Right kidney (tissue), 1 donor: ENCODE measurements around the gene CFAP54.

Experiments used
- DNase-seq: peaks from one replicate; pipeline ENCODE4 v3.0.0-alpha.2; 2016

The CFAP54 gene

DNA sequence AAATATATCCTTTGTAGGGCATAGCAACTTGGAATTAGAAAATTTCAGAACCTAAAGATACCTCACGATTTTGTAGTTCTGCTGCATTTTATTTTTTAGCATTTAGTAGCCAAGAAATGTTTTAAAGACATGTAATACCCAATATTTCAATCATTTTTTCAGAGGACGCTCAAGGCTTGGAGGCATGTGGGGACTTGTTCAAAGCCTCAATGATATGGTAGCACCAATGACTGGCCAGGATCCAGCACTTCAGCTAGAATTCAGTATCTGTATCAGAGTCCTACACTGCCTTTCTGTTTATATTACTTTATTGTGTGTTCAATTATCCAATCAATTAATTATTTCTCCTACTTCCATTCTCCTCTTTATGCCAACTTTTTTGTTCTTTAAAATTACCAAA, 262.8 kb downstream of the CFAP54 start:
- DNase-seq = no peak

DNA sequence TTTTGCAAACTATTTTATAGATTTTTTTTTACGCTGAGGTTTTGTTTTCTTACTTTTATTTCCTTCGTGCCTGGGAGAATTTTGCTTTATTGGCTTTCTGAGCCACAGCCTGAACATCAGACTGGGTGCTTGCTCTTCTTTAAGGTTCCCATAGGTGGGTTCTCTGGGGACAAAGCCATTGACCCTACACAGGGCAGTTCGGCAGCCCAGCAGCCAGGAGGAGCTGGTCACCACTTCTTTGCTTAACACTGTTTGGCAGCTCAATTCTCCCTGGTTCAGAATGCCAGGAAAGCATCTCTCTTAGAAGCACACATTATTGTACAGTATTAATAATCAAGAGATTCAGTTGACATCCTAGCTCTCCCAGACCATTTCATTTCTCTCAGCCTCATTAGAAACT, 276.9 kb downstream of the CFAP54 start:
- no peak for DNase-seq

DNA sequence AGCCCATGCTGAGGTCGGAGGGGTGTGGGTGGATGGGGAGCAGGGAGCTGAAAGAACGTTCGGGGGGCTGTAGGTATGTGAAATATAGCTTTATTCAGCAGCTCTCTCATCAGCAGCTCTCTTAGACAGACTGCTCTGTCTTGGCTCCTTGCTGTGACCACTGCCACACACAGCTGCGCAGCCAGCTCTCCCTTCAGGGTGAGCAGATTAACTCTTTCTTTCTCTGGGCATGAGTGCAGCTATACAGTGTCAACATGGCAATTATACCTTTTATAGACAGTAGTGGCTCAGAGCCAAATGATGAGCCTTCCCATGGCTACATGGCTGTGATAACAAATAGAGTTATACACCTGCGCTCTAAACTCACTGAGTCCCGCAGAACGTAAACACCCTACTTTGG, 280.0 kb downstream of the CFAP54 start:
- no peak for DNase-seq

- no peak for DNase-seq
Observed at GRCh38 chr12:96770219-96771102, 281.1 kb downstream of the CFAP54 start.

GRCh38 chr12:96773031-96773430, 283.7 kb downstream of the CFAP54 start:
- DNase-seq = no peak

DNA sequence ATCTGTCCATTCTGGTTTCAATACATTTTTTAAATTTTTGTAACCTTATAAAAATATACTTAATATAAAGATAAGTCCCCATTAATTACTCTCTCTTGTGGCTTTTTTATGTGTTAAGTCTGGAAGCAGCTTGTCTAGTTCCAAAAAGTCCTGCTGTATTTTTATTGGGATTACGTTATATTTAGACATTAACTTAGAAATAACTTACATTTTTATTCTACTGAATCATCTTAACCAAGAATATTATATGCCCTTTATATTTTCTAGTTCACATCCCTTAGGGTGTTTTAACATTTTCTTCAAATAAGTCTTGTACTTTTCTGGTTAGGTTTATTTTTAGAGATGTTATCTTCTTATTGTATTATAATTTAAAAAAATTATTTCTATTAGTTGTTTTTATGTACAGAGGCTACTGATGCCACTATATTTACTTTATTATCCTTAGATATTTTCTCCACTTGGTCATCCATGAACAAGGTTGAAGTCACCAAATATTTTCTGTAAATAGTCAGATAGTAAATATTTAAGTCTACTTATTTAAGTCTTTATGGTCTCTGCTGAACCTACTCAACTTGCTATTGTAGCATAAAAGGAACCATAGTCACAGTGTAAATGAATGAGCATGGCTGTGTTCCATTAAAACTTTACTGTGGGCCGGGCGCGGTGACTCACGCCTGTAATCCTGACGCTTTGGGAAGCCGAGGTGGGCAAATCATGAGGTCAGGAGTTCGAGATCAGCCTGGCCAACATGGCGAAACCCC, 285.3 kb downstream of the CFAP54 start:
- DNase-seq = no peak

GRCh38 chr12:96776908-96777307, 287.5 kb downstream of the CFAP54 start:
- DNase-seq = no peak

GRCh38 chr12:96780330-96780729, 291.0 kb downstream of the CFAP54 start:
- DNase-seq = no peak

GRCh38 chr12:96786791-96787190, 297.4 kb downstream of the CFAP54 start:
- DNase-seq = no peak

GRCh38 chr12:96803969-96804368, 314.6 kb downstream of the CFAP54 start:
- no peak for DNase-seq

- no peak for DNase-seq
Observed at GRCh38 chr12:96806272-96806671, 316.9 kb downstream of the CFAP54 start.

- DNase-seq = no peak
Observed at GRCh38 chr12:96807741-96808140, 318.4 kb downstream of the CFAP54 start.

GRCh38 chr12:96808587-96808986, 319.2 kb downstream of the CFAP54 start:
- no peak for DNase-seq

DNA sequence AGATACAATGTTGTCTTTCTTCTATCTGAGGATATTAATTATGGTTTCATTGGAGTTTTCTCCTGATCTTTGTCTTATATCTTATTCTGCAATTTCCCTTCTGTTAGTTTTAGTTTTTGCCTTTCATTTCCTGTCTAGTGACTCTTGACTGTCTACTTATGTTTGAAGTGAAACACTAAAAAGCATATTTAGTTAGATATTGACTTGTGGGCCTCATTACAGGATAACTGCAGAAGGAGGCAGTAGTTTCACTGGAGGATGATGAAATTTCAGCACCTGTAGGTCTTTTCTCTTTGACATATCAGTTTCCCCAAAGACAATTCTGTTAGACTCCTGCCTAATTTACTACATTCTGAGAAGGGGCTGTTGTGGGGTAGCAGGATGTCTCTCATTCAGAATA, 320.1 kb downstream of the CFAP54 start:
- DNase-seq = no peak

DNA sequence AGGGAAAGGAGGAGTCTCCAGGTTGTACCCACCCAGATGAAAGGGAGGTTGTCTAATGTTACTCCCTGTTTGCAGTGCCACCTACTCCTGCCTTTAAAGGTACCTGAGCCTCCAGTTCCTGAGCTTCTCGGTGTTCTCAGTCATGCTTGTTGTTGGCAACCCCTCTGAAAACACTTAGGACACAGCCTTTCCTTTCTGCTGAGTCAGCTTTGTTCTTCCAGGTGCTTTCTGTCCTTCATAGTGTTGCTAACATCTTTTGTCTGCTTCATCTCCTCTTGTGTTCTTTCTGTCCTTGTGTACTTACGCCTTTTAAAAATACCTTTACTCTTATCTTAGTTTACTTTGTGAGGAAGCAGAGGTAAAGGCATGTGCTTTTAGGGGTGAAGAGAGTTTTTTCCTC, 320.7 kb downstream of the CFAP54 start:
- no peak for DNase-seq

- no peak for DNase-seq
Observed at GRCh38 chr12:96810477-96810876, 321.1 kb downstream of the CFAP54 start.

- DNase-seq = no peak
Observed at GRCh38 chr12:96811083-96811482, 321.7 kb downstream of the CFAP54 start.

GRCh38 chr12:96812153-96812552, 322.8 kb downstream of the CFAP54 start:
- no peak for DNase-seq

DNA sequence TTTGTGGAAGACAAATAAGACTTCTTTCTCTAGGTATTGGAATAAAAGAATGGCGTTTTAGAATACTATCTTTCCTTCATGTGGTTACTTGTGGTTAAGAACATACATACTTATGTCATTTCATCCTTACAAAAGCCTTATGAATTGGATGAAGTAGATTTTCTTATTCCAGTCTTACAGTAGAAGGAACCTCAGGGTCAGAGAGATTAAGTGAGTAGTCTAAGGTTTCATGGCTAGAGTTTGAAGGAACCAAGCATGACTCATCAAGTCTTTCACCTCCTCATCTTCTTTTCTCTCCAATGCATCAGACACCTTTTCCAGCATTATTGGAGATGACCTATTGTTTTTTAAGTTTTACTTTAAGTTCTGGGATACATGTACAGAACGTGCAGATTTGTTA, 324.8 kb downstream of the CFAP54 start:
- DNase-seq = no peak

DNA sequence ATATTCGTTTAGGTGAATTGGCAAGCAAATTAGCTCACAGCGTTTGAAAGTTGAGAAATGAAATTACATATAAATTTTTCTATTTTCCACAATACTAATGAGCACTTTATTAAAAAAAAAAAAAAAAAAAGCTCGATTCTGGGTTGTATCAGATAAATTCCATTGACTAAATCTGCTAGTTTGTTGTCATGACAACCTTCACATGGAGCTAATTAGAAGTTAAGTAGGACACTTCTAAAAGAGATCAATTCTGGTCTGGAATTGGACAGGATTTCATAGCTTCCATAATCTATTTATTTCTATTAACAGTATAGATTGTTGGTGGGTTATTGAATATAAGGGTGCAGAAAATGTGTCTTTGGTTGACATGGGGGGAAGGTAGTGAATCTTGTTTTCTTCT, 332.2 kb downstream of the CFAP54 start:
- DNase-seq = no peak

DNA sequence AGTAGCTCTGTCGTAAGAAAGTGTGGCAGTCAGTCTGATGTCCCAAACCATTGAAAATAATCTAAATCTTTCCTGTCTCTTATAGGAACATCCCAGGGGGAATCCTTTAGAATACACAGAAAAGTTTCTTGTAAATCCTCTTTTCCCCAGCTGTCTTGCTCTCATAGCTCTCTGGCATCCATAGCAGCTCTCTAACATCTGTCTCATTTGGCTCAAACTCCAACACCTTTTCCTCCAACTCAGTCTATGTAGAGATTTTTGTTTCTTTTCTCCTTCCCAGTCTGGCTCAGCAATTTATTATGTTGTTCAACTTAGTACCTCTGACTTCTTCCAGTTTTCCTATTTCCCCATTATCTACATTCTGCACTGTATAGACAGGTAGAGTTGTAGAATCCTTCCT, 333.3 kb downstream of the CFAP54 start:
- DNase-seq = no peak

- DNase-seq = no peak
Observed at GRCh38 chr12:96824074-96824837, 334.9 kb downstream of the CFAP54 start.

DNA sequence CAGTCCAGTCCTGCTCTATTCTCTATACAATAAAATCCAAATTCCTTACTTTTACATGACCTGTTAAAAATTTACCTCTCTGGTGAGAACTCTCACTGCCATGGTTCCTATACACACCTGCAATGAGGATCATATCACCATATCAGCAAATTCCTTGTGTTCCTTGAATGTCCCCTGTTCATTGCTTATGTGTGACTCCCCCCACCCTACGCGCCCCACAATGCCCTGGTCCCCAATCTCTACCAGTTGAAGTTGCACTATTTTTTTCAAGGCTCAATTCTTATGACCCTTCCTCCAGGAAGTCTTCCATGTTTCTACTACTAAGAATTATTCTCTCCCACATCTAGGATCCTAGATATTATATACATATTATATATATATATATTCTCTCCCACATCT, 335.5 kb downstream of the CFAP54 start:
- DNase-seq = no peak
